ENCODE data around the gene TMEM233. TPM values are rescaled to one million over a fixed set of nuclear protein-coding genes. Genes with fewer than 3 reads are reported as not detected.

The TMEM233 gene
- total and polyA plus RNA-seq, 9 of the 15 experiments (the other 6 are each of a cell fraction or from before 2014, with no cell fraction given), result 0.04 to 0.17 (median 0.07) TPM; not detected in 2

DNA sequence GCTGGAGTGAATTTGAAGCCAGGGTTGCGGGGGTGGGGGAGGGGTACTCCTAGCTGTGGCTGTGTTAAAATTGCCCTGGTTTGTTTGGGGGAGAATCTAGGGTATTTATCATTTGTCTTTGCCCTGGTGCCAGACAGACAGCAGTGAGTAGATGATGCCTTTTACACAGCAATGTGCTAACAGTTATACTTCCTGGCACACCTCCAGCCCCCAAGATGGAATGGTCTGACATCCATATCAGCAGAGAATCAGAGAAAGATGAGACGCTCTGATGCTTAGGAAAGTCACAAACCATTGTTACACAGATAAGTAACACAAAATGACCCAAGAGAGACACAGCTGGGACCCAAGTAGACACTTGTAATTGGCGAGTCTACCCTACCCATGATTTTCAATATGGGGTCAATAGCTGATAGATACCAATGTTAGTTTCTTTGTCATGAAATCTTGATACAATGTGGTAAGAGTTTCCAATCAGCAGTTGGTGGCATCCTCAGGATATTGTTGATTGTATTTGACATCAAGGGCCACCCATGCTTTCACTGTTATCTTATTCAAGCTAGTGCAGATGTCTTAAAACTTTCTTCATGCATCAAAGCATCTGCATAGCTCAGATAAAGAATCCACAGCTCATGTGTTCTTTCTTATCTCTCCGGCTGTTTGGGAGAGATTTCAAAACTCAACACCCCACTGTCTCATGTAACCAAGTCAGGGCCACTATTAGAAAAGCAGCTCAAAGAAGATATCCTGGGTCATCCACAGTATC, 71.8 kb downstream of the TMEM233 start (continued):
- TF ChIP-seq TAF15 (IDR thresholded peaks at IDR 0.05; ENCODE audit: low read depth, low read length), result no peak
- TF ChIP-seq ZC3H11A (IDR thresholded peaks at IDR 0.05; ENCODE audit: low read depth, low read length), result no peak
- no peak for TF ChIP-seq ADNP (tag; IDR thresholded peaks at IDR 0.05)
- no peak; the same call in 1 of the 2 replicates for TF ChIP-seq YBX1 (IDR thresholded peaks at IDR 0.05)
- TF ChIP-seq ZNF217 (CRISPR knock-in tag; IDR thresholded peaks at IDR 0.05), result no peak
- TF ChIP-seq POLR3A (IDR thresholded peaks at IDR 0.05; ENCODE audit: borderline replicate concordance, extremely low read depth, insufficient read depth, insufficient read length), result no peak
- no peak for TF ChIP-seq KAT8 (IDR thresholded peaks at IDR 0.05; ENCODE audit: low read depth)
- TF ChIP-seq, protein P1, sequence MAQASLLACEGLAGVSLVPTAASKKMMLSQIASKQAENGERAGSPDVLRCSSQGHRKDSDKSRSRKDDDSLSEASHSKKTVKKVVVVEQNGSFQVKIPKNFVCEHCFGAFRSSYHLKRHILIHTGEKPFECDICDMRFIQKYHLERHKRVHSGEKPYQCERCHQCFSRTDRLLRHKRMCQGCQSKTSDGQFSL (CRISPR knock-in tag; IDR thresholded peaks at IDR 0.05), result no peak
- TF ChIP-seq, protein P1 (tag; IDR thresholded peaks at IDR 0.05), result peak in 1 of 2 experiments; percentile 40; a peak in 1 of 4 replicates
- TF ChIP-seq SIN3B (IDR thresholded peaks at IDR 0.05; ENCODE audit: low read depth), result no peak
- TF ChIP-seq GABPB1 (CRISPR knock-in tag; IDR thresholded peaks at IDR 0.05), result 0 out of 2 replicates have a peak, but pooled peaks have one; percentile 42
- no peak for TF ChIP-seq MCM7 (IDR thresholded peaks at IDR 0.05)
- peak in 1 of 2 experiments; percentile 51; a peak in 1 of 3 replicates for TF ChIP-seq CBX3 (IDR thresholded peaks at IDR 0.05; ENCODE audit: borderline replicate concordance in 1 of 2, low read length in 2 of 2)
- TF ChIP-seq ZKSCAN1 (IDR thresholded peaks at IDR 0.05; ENCODE audit: low read depth, low read length), result 0 out of 2 replicates have a peak, but pooled peaks have one; percentile 24
- no peak for TF ChIP-seq ZNF282 (CRISPR knock-in tag; IDR thresholded peaks at IDR 0.05)
- TF ChIP-seq NR3C1 (CRISPR knock-in tag; IDR thresholded peaks at IDR 0.05), result no peak
- no peak for TF ChIP-seq FOXA1 (IDR thresholded peaks at IDR 0.05; ENCODE audit: borderline replicate concordance)
- no peak for TF ChIP-seq ZNF518B (CRISPR knock-in tag; IDR thresholded peaks at IDR 0.05)
- TF ChIP-seq, protein P2, sequence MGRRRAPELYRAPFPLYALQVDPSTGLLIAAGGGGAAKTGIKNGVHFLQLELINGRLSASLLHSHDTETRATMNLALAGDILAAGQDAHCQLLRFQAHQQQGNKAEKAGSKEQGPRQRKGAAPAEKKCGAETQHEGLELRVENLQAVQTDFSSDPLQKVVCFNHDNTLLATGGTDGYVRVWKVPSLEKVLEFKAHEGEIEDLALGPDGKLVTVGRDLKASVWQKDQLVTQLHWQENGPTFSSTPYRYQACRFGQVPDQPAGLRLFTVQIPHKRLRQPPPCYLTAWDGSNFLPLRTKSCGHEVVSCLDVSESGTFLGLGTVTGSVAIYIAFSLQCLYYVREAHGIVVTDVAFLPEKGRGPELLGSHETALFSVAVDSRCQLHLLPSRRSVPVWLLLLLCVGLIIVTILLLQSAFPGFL (CRISPR knock-in tag; IDR thresholded peaks at IDR 0.05), result 0 out of 2 replicates have a peak, but pooled peaks have one; percentile 42
- no peak for TF ChIP-seq ZNF143 (CRISPR knock-in tag; IDR thresholded peaks at IDR 0.05)
- TF ChIP-seq ZNF589 (CRISPR knock-in tag; IDR thresholded peaks at IDR 0.05; ENCODE audit: low read depth), result peak; percentile 100
- no peak for TF ChIP-seq RFX1 (IDR thresholded peaks at IDR 0.05)
- TF ChIP-seq ELF4 (CRISPR knock-in tag; IDR thresholded peaks at IDR 0.05), result peak; percentile 98
- peak; percentile 86 for TF ChIP-seq ATF4 (CRISPR knock-in tag; IDR thresholded peaks at IDR 0.05)

Data from K562 (cell line).